HG02623 (cell line): ENCODE data around the gene NUP88.
A peak's percentile ranks its signal among the peaks of the same experiment; 100 is the strongest.

Experiments used
- ATAC-seq: cut with Tn5 transposase; IDR thresholded peaks from one replicate; pipeline ENCODE4 v1.9.1; 2021; ENCODE audit warnings: moderate library complexity; ENCODE audit not compliant: unreplicated experiment

The NUP88 gene

GRCh38 chr17:5419959-5420653 lies 644 bp upstream of the NUP88 start, which contains the start of gene RPAIN:
TSS of gene RPAIN (plus strand) at chr17:5420182. CDS start at chr17:5420211, 29 bp downstream.
- peak; percentile 34 for ATAC-seq

- peak; percentile 29 for ATAC-seq
Observed at GRCh38 chr17:5418858-5419355, 555 bp downstream of the NUP88 start.

- no peak for ATAC-seq
Observed at GRCh38 chr17:5416901-5417300, 2.6 kb downstream of the NUP88 start.

- no peak for ATAC-seq
Observed at GRCh38 chr17:5413682-5414081, 5.8 kb downstream of the NUP88 start.

- no peak for ATAC-seq
Observed at GRCh38 chr17:5410594-5411272, 8.7 kb downstream of the NUP88 start.

GRCh38 chr17:5408186-5408585 lies 11.3 kb downstream of the NUP88 start:
- ATAC-seq, result no peak

- ATAC-seq, result no peak
Observed at GRCh38 chr17:5405400-5405799, 14.1 kb downstream of the NUP88 start.

GRCh38 chr17:5399767-5400166 lies 19.7 kb downstream of the NUP88 start:
- ATAC-seq, result no peak

- no peak for ATAC-seq
Observed at GRCh38 chr17:5396612-5397011, 22.9 kb downstream of the NUP88 start.

GRCh38 chr17:5391678-5392077 lies 27.8 kb downstream of the NUP88 start:
- no peak for ATAC-seq

- ATAC-seq, result no peak
Observed at GRCh38 chr17:5381542-5381941, 37.9 kb downstream of the NUP88 start.

GRCh38 chr17:5380491-5381135 lies 38.8 kb downstream of the NUP88 start:
- no peak for ATAC-seq

GRCh38 chr17:5379351-5380107 lies 39.9 kb downstream of the NUP88 start:
- ATAC-seq, result no peak

- no peak for ATAC-seq
Observed at GRCh38 chr17:5378566-5379207, 40.8 kb downstream of the NUP88 start.

GRCh38 chr17:5373112-5373511 lies 46.4 kb downstream of the NUP88 start:
- ATAC-seq, result no peak

- no peak for ATAC-seq
Observed at GRCh38 chr17:5370411-5370810, 49.1 kb downstream of the NUP88 start.

GRCh38 chr17:5365831-5366230 lies 53.6 kb downstream of the NUP88 start:
- ATAC-seq, result no peak

- ATAC-seq, result no peak
Observed at GRCh38 chr17:5364696-5365095, 54.8 kb downstream of the NUP88 start.

GRCh38 chr17:5364156-5364555 lies 55.3 kb downstream of the NUP88 start:
- ATAC-seq, result no peak

- ATAC-seq, result no peak
Observed at GRCh38 chr17:5362162-5362811, 57.2 kb downstream of the NUP88 start.
